Activated CD8-positive, alpha-beta memory T cell treated with anti-CD3 and anti-CD28 coated beads, Interleukin-2, amount 50 U/mL, for 24 hours (primary cell): Measurements from ENCODE around the gene TMPRSS9.
A peak's percentile ranks its signal among the peaks of the same experiment; 100 is the strongest.
"Not testable (repeated sequence)": the region's sequence is repeated elsewhere in the genome, so short reads cannot be mapped to it uniquely, and the experiment has no call there.

ENCODE experiments used
- DNase-seq: peaks from one replicate; pipeline ENCODE4 v3.0.0-alpha.2; 2020; ENCODE audit errors: extremely low read depth

Gene TMPRSS9

GRCh38 chr19:2461751-2462634 is 101.9 kb downstream of the TMPRSS9 start:
- no peak for DNase-seq

- no peak for DNase-seq
These were observed 102.8 kb downstream of the TMPRSS9 start for GRCh38 chr19:2462635-2463421.

GRCh38 chr19:2463694-2464093 is 103.6 kb downstream of the TMPRSS9 start:
- DNase-seq = not testable (repeated sequence)

GRCh38 chr19:2464389-2464788 is 104.3 kb downstream of the TMPRSS9 start:
- no peak for DNase-seq

- no peak for DNase-seq
These were observed 108.5 kb downstream of the TMPRSS9 start for GRCh38 chr19:2468596-2468995.

GRCh38 chr19:2469102-2469914 is 109.2 kb downstream of the TMPRSS9 start:
- no peak for DNase-seq

GRCh38 chr19:2469915-2470200 is 109.8 kb downstream of the TMPRSS9 start:
- not testable (repeated sequence) for DNase-seq

- DNase-seq = peak; percentile 71
These were observed 114.4 kb downstream of the TMPRSS9 start for GRCh38 chr19:2474232-2475017.

GRCh38 chr19:2475018-2475701 is 115.1 kb downstream of the TMPRSS9 start:
- peak; percentile 45 for DNase-seq
